Heart left ventricle (tissue), 13 donors: ENCODE measurements around the gene SDR39U1.

Source experiments
- POLR2A ChIP-seq, 2 donors: fragments of 450-650 bp; IDR thresholded peaks; one replicate each; pipeline ENCODE4 v1.6.1; 2017; ENCODE audit warnings: antibody characterized with exemption in 2 of 2, mild to moderate bottlenecking in 2 of 2, moderate library complexity in 2 of 2
- TF ChIP-seq, protein P1 (sequence below), 12 donors: fragments of 200-600 bp; sonication (generic) in 4 of 12; IDR thresholded peaks; one replicate each; pipeline versions ENCODE4 v1.5.0 to v1.8.0; 2018 to 2022; ENCODE audit warnings: antibody characterized with exemption in 12 of 12, mild to moderate bottlenecking in 5 of 12
- donor health status: ischemic (EF 13 %, LVEDD 7.1; RV severe dilation, severe dysfunction).
- donor health status: DM: no; HTN: yes; CAD: no.
- donor health status: DM: no; HTN: no; CAD: no.
- donor health status: ischemic (EF 25% LVEDD 6.9; RV normal size, moderate dysfunction).
- donor health status: ischemic (EF 25% LVEDD 5.7; RV mildly dilated, moderate dysfunction).
- donor health status: ischemic (EF 35%, LVEDD 5.7; RV mildly dilated, moderate dysfunction).
- donor health status: nonischemic (EF 11% LVEDD 7.7; RV severe dilation, severe dysfunction).
- donor health status: DM: yes; HTN: yes; CAD: no.
- donor health status: PGD.
- donor health status: ischemic (EF 29% LVEDD 5.4; RV normal size, mild dysfunction).
- donor health status: nonischemic (EF 23%, LVEDD 6.1; RV moderate dilation, normal function).

DNA sequence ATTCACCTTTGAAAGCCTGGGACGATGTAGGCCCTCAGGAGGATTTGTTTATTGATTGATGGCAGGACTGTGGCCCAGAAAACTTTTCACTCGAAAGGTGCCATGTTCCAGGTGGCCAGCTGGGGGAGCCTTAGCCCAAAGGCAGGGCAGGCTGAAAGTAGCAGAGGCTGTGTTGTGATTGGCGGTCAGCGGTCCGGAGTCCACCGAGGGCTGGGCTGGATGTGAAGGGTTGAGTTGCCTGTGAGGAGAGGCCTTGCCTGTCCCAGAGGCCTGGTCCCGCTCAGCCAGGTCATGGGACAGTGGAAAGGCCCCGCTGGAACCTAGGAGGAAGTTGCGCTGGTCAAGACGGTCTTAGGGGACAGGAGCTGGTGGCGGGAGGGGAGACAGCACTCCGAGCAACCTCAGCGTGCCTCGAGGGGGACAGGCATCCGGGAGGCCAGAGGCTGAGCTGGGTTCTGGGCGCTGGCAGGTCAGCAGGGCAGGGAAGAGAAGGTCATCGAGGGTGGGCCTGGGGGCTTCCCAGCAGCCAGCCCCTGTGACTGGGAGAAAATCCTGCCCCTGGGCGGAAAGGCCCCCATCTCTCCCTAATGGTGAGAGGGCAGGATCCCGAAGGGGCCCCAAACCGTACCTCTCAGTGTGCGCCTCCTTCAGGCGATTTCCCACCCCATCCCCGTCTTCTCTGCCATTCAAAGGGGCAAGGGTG is 39.2 kb upstream of the SDR39U1 start:
- no peak for TF ChIP-seq POLR2A (IDR thresholded peaks at IDR 0.05)
- TF ChIP-seq, protein P1, sequence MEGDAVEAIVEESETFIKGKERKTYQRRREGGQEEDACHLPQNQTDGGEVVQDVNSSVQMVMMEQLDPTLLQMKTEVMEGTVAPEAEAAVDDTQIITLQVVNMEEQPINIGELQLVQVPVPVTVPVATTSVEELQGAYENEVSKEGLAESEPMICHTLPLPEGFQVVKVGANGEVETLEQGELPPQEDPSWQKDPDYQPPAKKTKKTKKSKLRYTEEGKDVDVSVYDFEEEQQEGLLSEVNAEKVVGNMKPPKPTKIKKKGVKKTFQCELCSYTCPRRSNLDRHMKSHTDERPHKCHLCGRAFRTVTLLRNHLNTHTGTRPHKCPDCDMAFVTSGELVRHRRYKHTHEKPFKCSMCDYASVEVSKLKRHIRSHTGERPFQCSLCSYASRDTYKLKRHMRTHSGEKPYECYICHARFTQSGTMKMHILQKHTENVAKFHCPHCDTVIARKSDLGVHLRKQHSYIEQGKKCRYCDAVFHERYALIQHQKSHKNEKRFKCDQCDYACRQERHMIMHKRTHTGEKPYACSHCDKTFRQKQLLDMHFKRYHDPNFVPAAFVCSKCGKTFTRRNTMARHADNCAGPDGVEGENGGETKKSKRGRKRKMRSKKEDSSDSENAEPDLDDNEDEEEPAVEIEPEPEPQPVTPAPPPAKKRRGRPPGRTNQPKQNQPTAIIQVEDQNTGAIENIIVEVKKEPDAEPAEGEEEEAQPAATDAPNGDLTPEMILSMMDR (IDR thresholded peaks at IDR 0.05), result peak in 11 of 12 donors; percentile 36 to 60 (median 46)
